Endothelial cell of umbilical vein (primary cell): Measurements from ENCODE around the gene GARIN5A. TPM values are rescaled to one million over a fixed set of nuclear protein-coding genes. Genes with fewer than 3 reads are reported as not detected.

ENCODE experiments used
- BruUV-seq: library from RNA; stranded (reverse); fragments of 400-500 nt; replicated peaks from 2 replicates; lab custom pipeline; 2021; lab: Mats Ljungman, UMichigan
- CTCF ChIA-PET: fragments of 300-600, 350-600 bp; sonication (Branson Sonifier 250); formaldehyde crosslinking; loops from one replicate; lab custom pipeline; 2021; ENCODE audit warnings: antibody characterized with exemption, inconsistent platforms; lab: Charles Lee
- POLR2A ChIA-PET: fragments of 300-600, 350-600 bp; sonication (Branson Sonifier 250); formaldehyde crosslinking; loops from one replicate; lab custom pipeline; 2021; ENCODE audit warnings: antibody characterized with exemption, inconsistent platforms; lab: Charles Lee
- DNase-seq: peaks from one replicate; pipeline ENCODE4 v3.0.0-alpha.2; 2011; ENCODE audit warnings: low read depth, low spot score
- FAIRE-seq: peaks from 2 replicates; lab custom pipeline; 2011; peaks lifted over from hg19 to GRCh38; lab: Jason Lieb, UNC
- H2AFZ ChIP-seq: 2 replicates; pipeline ENCODE4 v1.6.0; 2012; ENCODE audit warnings: low read depth, low read length, control low read depth, inconsistent platforms
- H3K27ac ChIP-seq: 2 replicates; pipeline ENCODE4 v1.5.1; 2011; ENCODE audit warnings: low read depth, mild to moderate bottlenecking, control low read depth, low read length, moderate library complexity; ENCODE audit not compliant: insufficient read depth
- H3K27me3 ChIP-seq, 2 experiments: 2 replicates each; pipeline versions ENCODE4 v1.6.0 to v1.6.1; 2011; ENCODE audit warnings: low read length in 2 of 2, mixed read lengths in 1 of 2; ENCODE audit not compliant: control insufficient read depth in 2 of 2, insufficient read depth in 2 of 2
- H3K36me3 ChIP-seq, 2 experiments: 2 replicates in 1 of 2; 3 replicates in 1 of 2; pipeline ENCODE4 v1.5.1; 2011; ENCODE audit warnings: low read length in 2 of 2, mild to moderate bottlenecking in 1 of 2, moderate library complexity in 1 of 2; ENCODE audit not compliant: control insufficient read depth in 2 of 2, insufficient read depth in 2 of 2; ENCODE audit errors: extremely low read depth in 1 of 2
- H3K4me1 ChIP-seq: 3 replicates; pipeline ENCODE4 v1.5.1; 2011; ENCODE audit warnings: mild to moderate bottlenecking, low read length; ENCODE audit not compliant: control insufficient read depth, insufficient read depth; ENCODE audit errors: extremely low read depth
- H3K4me2 ChIP-seq: 2 replicates; pipeline ENCODE4 v1.6.1; 2011; ENCODE audit warnings: low read length, control low read depth, mixed read lengths; ENCODE audit not compliant: insufficient read depth
- H3K4me3 ChIP-seq, 3 experiments: fragments of 200-600 bp in 1 of 3; sonication (generic), shearing (Covaris generic) in 1 of 3; replicated peaks in 1 of 3; 2 replicates each; pipeline ENCODE4 v1.5.1; 2011 to 2016; ENCODE audit warnings: control low read depth in 3 of 3, low read length in 3 of 3, mild to moderate bottlenecking in 2 of 3, inconsistent platforms in 1 of 3, low read depth in 1 of 3, moderate library complexity in 1 of 3; ENCODE audit not compliant: insufficient read depth in 1 of 3
- H3K79me2 ChIP-seq: 2 replicates; pipeline ENCODE4 v1.6.0; 2012; ENCODE audit warnings: low read length, inconsistent platforms; ENCODE audit not compliant: control insufficient read depth, insufficient read depth
- H3K9ac ChIP-seq: replicated peaks from 2 replicates; pipeline ENCODE3; 2011; ENCODE audit warnings: low read length, control low read depth; ENCODE audit not compliant: insufficient read depth; ENCODE audit errors: extremely low read depth
- H3K9me1 ChIP-seq: replicated peaks from 3 replicates; pipeline ENCODE4 v1.6.0; 2011; ENCODE audit warnings: mild to moderate bottlenecking, low read length; ENCODE audit not compliant: control insufficient read depth, insufficient read depth; ENCODE audit errors: extremely low read depth
- H3K9me3 ChIP-seq: replicated peaks from 2 replicates; pipeline ENCODE4 v1.5.1; 2012; ENCODE audit warnings: low read length, inconsistent platforms; ENCODE audit not compliant: control insufficient read depth, insufficient read depth
- H4K20me1 ChIP-seq: replicated peaks from 2 replicates; pipeline ENCODE3; 2011; ENCODE audit warnings: mild to moderate bottlenecking, low read length; ENCODE audit not compliant: control insufficient read depth, insufficient read depth; ENCODE audit errors: extremely low read depth
- CTCF ChIP-seq, 2 donors: IDR thresholded peaks; 1 replicate in 1 of 2; 2 replicates in 1 of 2; pipeline ENCODE4 v1.5.1; 2011; ENCODE audit warnings: low read length in 2 of 2, mild to moderate bottlenecking in 2 of 2, moderate library complexity in 2 of 2, control low read depth in 1 of 2, inconsistent platforms in 1 of 2, low read depth in 1 of 2; ENCODE audit not compliant: insufficient read depth in 1 of 2; ENCODE audit errors: extremely low read depth in 1 of 2
- EZH2 ChIP-seq: IDR thresholded peaks from 2 replicates; pipeline ENCODE4 v1.6.1; 2012; ENCODE audit warnings: borderline replicate concordance, low read depth, mild to moderate bottlenecking, moderate library complexity, low read length, inconsistent platforms; ENCODE audit not compliant: severe bottlenecking
- FOS ChIP-seq: IDR thresholded peaks from 2 replicates; pipeline ENCODE4 v1.6.1; 2011; ENCODE audit warnings: mild to moderate bottlenecking, low read length, moderate library complexity, borderline replicate concordance; ENCODE audit not compliant: insufficient read depth
- GATA2 ChIP-seq: IDR thresholded peaks from 2 replicates; pipeline ENCODE4 v1.7.0; 2011; ENCODE audit warnings: low read depth, mild to moderate bottlenecking, moderate library complexity, mixed read lengths, low read length; ENCODE audit not compliant: insufficient read length, insufficient read depth
- JUN ChIP-seq: IDR thresholded peaks from 2 replicates; pipeline ENCODE4 v1.6.1; 2011; ENCODE audit warnings: borderline replicate concordance, low read depth; ENCODE audit not compliant: insufficient read length, insufficient read depth
- MAX ChIP-seq: IDR thresholded peaks from 2 replicates; pipeline ENCODE4 v1.6.1; 2011; ENCODE audit not compliant: insufficient read depth, insufficient read length
- MYC ChIP-seq: IDR thresholded peaks from one replicate; pipeline ENCODE4 v1.6.1; 2011; ENCODE audit warnings: mild to moderate bottlenecking, low read depth, low read length
- POLR2A ChIP-seq: IDR thresholded peaks from 2 replicates; pipeline ENCODE4 v1.6.1; 2012; ENCODE audit warnings: low read depth, mild to moderate bottlenecking, control low read depth, low read length
- POLR2AphosphoS5 ChIP-seq: IDR thresholded peaks from 2 replicates; pipeline ENCODE4 v1.6.1; 2012; ENCODE audit warnings: low read depth, mild to moderate bottlenecking, control low read depth, low read length, moderate library complexity; ENCODE audit not compliant: insufficient read depth
- dilution Hi-C: fragments of 300-500 bp; cut with MboI; formaldehyde crosslinking; loops from one replicate; pipeline ENCODE4 v1.15.0; 2019; ENCODE audit warnings: low sequenced_read_pairs; ENCODE audit not compliant: extremely low pct_ligation_motif_present
- intact Hi-C: fragments of 100-400 bp; cut with micrococcal nuclease; formaldehyde crosslinking; loops from one replicate; pipeline ENCODE4 v1.10.0; 2022
- polyA plus RNA-seq, 4 experiments: library from polyadenylated mRNA; depleted of rRNA in 3 of 4; stranded (reverse) in 3 of 4; unstranded in 1 of 4; fragments of >200 nt; gene quantifications; 2 replicates each; pipeline versions ENCODE4 v1.2.1 to v1.2.3, GENCODE V29; 2011 to 2012; ENCODE audit warnings: missing spikeins in 1 of 4
- total RNA-seq: library from RNA; stranded (reverse); gene quantifications from 2 replicates; pipeline ENCODE4 v1.2.3, GENCODE V29; 2021

Gene GARIN5A
- total and polyA plus RNA-seq, 2 donors (not counting 3 experiments of a cell fraction or from before 2014, with no cell fraction given), result 0.44 to 0.76 TPM

GRCh38 chr19:50492303-50493052, 15.8 kb upstream of the GARIN5A start:
- intact Hi-C loops, result no loop called here

GRCh38 chr19:50490991-50491472, 14.4 kb upstream of the GARIN5A start:
- Histone ChIP-seq H3K79me2 (no peaks in the 10 kb centered on the region), H3K9me1 (no peaks in the 10 kb centered on the region), H3K4me1 (no peaks in the 10 kb centered on the region), H3K27ac (no peak overlapping the region), H3K36me3 (no peaks in the 10 kb centered on the region), H3K4me2 (no peak overlapping the region), H2AFZ (no peak overlapping the region), H3K4me3 (no peak overlapping the region), H3K9me3 (no peaks in the 10 kb centered on the region), H3K27me3 (peaks cover 10 to 12% of the 10 kb centered on the region in 2 experiments), H4K20me1 (no peaks in the 10 kb centered on the region), H3K9ac (no peak overlapping the region)
- BruUV-seq, result no TSS peak
- ChIA-PET CTCF (no interaction called here), POLR2A (no interaction called here)
- TF ChIP-seq POLR2AphosphoS5 (no peak), POLR2A (no peak), MAX (no peak), GATA2 (no peak), CTCF (IDR thresholded peaks at IDR 0.05; ENCODE audit: extremely low read depth in 1 of 2, insufficient read depth in 1 of 2, low read depth in 1 of 2, low read length in 2 of 2) (no peak), JUN (no peak), FOS (no peak), MYC (no peak), EZH2 (no peak)
- intact Hi-C loops, result no loop called here
- dilution Hi-C loops, result no loop called here
- DNase-seq, result no peak
- no peak for FAIRE-seq

More at GRCh38 chr19:50492303-50493052, 15.8 kb upstream of the GARIN5A start:
- Histone ChIP-seq H3K79me2 (no peaks in the 10 kb centered on the region), H3K4me3 (no peak overlapping the region), H3K36me3 (no peaks in the 10 kb centered on the region), H3K4me1 (no peaks in the 10 kb centered on the region), H3K4me2 (no peak overlapping the region), H3K27me3 (peaks cover 8 to 10% of the 10 kb centered on the region in 2 experiments), H3K9me3 (no peaks in the 10 kb centered on the region), H3K9me1 (no peaks in the 10 kb centered on the region), H4K20me1 (no peaks in the 10 kb centered on the region), H3K27ac (no peak overlapping the region), H2AFZ (no peak overlapping the region), H3K9ac (no peak overlapping the region)
- dilution Hi-C loops, result no loop called here
- no TSS peak for BruUV-seq
- TF ChIP-seq MYC, result no peak
- FAIRE-seq, result no peak
- POLR2A ChIA-PET, result no interaction called here
- CTCF ChIA-PET, result no interaction called here
- DNase-seq, result no peak
